GM23338 (cell line): Measurements from ENCODE around the gene SLC1A3. TPM values are rescaled to one million over a fixed set of nuclear protein-coding genes. Genes with fewer than 3 reads are reported as not detected.

Source experiments
- ATAC-seq: fragments of 200-7000 bp; cut with Tn5 transposase; 3 replicates; pipeline ENCODE4 v1.9.1; 2020
- DNase-seq: peaks from one replicate; pipeline ENCODE4 v3.0.0-alpha.2; 2015; ENCODE audit warnings: low spot score
- H2AFZ ChIP-seq: fragments of 200-600 bp; sonication (generic); 2 replicates; pipeline ENCODE4 v1.8.0; 2016; ENCODE audit warnings: antibody characterized with exemption, mild to moderate bottlenecking, moderate library complexity
- H3F3A ChIP-seq: fragments of 200-600 bp; sonication (generic); replicated peaks from 2 replicates; pipeline ENCODE4 v1.8.0; 2017; ENCODE audit warnings: antibody characterized with exemption, mixed run types, low read depth
- H3K27ac ChIP-seq: fragments of 200-600 bp; sonication (generic); 2 replicates; pipeline ENCODE4 v1.6.1; 2016; ENCODE audit warnings: low read depth
- H3K27me3 ChIP-seq: fragments of 200-600 bp; sonication (generic); 2 replicates; pipeline ENCODE4 v1.8.0; 2016; ENCODE audit warnings: mild to moderate bottlenecking, mixed run types, moderate library complexity; ENCODE audit not compliant: insufficient read depth
- H3K36me3 ChIP-seq: fragments of 200-600 bp; sonication (generic); 2 replicates; pipeline ENCODE4 v1.8.0; 2016; ENCODE audit warnings: mild to moderate bottlenecking; ENCODE audit not compliant: insufficient read depth
- H3K4me1 ChIP-seq: fragments of 200-600 bp; sonication (generic); 2 replicates; pipeline ENCODE4 v1.8.0; 2016; ENCODE audit warnings: mild to moderate bottlenecking, moderate library complexity; ENCODE audit not compliant: insufficient read depth
- H3K4me2 ChIP-seq: fragments of 200-600 bp; sonication (generic); 2 replicates; pipeline ENCODE4 v1.7.1; 2017; ENCODE audit warnings: mixed run types
- H3K4me3 ChIP-seq: fragments of 200-600 bp; sonication (generic); 2 replicates; pipeline ENCODE4 v1.6.1; 2016; ENCODE audit warnings: mixed run types
- H3K79me2 ChIP-seq: fragments of 200-600 bp; sonication (generic); replicated peaks from 2 replicates; pipeline ENCODE4 v1.8.0; 2017; ENCODE audit warnings: mild to moderate bottlenecking; ENCODE audit not compliant: insufficient read depth
- H3K9me2 ChIP-seq: fragments of 200-600 bp; sonication (generic); 2 replicates; pipeline ENCODE4 v1.8.0; 2017; ENCODE audit not compliant: insufficient read depth
- H4K20me1 ChIP-seq: fragments of 200-600 bp; sonication (generic); replicated peaks from 2 replicates; pipeline ENCODE4 v1.8.0; 2017; ENCODE audit warnings: mild to moderate bottlenecking; ENCODE audit not compliant: insufficient read depth
- H3K27ac Mint-ChIP-seq: 2 replicates; pipeline ENCODE4 v1.8.0; 2020; ENCODE audit warnings: inconsistent platforms, mild to moderate bottlenecking, moderate library complexity, mixed read lengths
- H3K27me3 Mint-ChIP-seq: 3 replicates; pipeline ENCODE4 v1.8.0; 2022; ENCODE audit warnings: low read depth, mild to moderate bottlenecking, moderate library complexity, mixed read lengths, inconsistent platforms; ENCODE audit not compliant: insufficient read depth, poor library complexity
- H3K36me3 Mint-ChIP-seq: 3 replicates; pipeline ENCODE4 v1.8.0; 2021; ENCODE audit warnings: low read depth, mild to moderate bottlenecking, inconsistent platforms, moderate library complexity, mixed read lengths
- H3K4me1 Mint-ChIP-seq: 3 replicates; pipeline ENCODE4 v1.8.0; 2020; ENCODE audit warnings: mild to moderate bottlenecking, inconsistent platforms, mixed read lengths
- H3K4me3 Mint-ChIP-seq: 3 replicates; pipeline ENCODE4 v1.8.0; 2021; ENCODE audit warnings: moderate library complexity, mild to moderate bottlenecking, inconsistent platforms, mixed read lengths
- H3K9me3 Mint-ChIP-seq: 3 replicates; pipeline ENCODE4 v1.8.0; 2020; ENCODE audit warnings: moderate library complexity, mild to moderate bottlenecking, inconsistent platforms, mixed read lengths
- CTCF ChIP-seq, 2 experiments: fragments of 200-600 bp in 1 of 2; sonication (generic) in 1 of 2; conservative IDR thresholded peaks; 2 replicates each; pipeline versions ENCODE4 v1.5.1 to v1.6.1; 2016 to 2017; ENCODE audit warnings: antibody characterized with exemption in 2 of 2, low read depth in 2 of 2, mild to moderate bottlenecking in 2 of 2, moderate library complexity in 1 of 2
- EZH2 ChIP-seq: fragments of 200-600 bp; sonication (generic); IDR thresholded peaks from one replicate; pipeline ENCODE4 v1.8.0; 2017; ENCODE audit warnings: antibody characterized with exemption, mild to moderate bottlenecking, low read depth; ENCODE audit not compliant: unreplicated experiment
- EZH2phosphoT487 ChIP-seq: fragments of 200-600 bp; sonication (generic); IDR thresholded peaks from one replicate; pipeline ENCODE4 v1.8.1; 2018; ENCODE audit warnings: antibody characterized with exemption; ENCODE audit not compliant: unreplicated experiment
- JUNB ChIP-seq: IDR thresholded peaks from one replicate; pipeline ENCODE4 v1.6.1; 2016; ENCODE audit warnings: antibody characterized with exemption; ENCODE audit not compliant: unreplicated experiment
- NANOG ChIP-seq: IDR thresholded peaks from 2 replicates; pipeline ENCODE4 v1.6.1; 2016; ENCODE audit warnings: antibody characterized with exemption, borderline replicate concordance
- POLR2AphosphoS5 ChIP-seq: IDR thresholded peaks from 2 replicates; pipeline ENCODE4 v1.6.1; 2016; ENCODE audit warnings: antibody characterized with exemption, low read depth
- ZNF331 ChIP-seq: fragments of 250-450 bp; sonication (Bioruptor Pico); IDR thresholded peaks from 2 replicates; pipeline ENCODE4 v1.5.0; 2020; ENCODE audit warnings: low read depth, mild to moderate bottlenecking, moderate library complexity
- ZNF462 ChIP-seq: fragments of 250-450 bp; sonication (Bioruptor Pico); IDR thresholded peaks from 2 replicates; pipeline ENCODE4 v1.5.0; 2020; ENCODE audit warnings: mild to moderate bottlenecking, moderate library complexity
- polyA plus RNA-seq: library from polyadenylated mRNA; unstranded; fragments of >200 nt; fragmentation: Nextera tagmentation; extraction: Ambion mirVana; gene quantifications from 2 replicates; pipeline ENCODE4 v1.2.1, GENCODE V29; 2016
- total RNA-seq: library from RNA; depleted of rRNA; stranded (reverse); fragments of >200 nt; shearing (Covaris generic); gene quantifications from 2 replicates; pipeline ENCODE4 v1.2.3, GENCODE V29; 2014
- TF ChIP-seq, protein P1 (sequence below): IDR thresholded peaks from one replicate; pipeline ENCODE4 v1.6.1; 2018; ENCODE audit warnings: antibody characterized with exemption; ENCODE audit not compliant: unreplicated experiment

SLC1A3 gene
- total and polyA plus RNA-seq, 2 experiments from 2014 or later: 29.0 to 40.7 TPM

GRCh38 chr5:36665628-36666027 lies 59.2 kb downstream of the SLC1A3 start:
- no peak overlapping the region for H3K4me3 Mint-ChIP-seq
- H3K9me3 Mint-ChIP-seq: no peaks in the 10 kb centered on the region
- H3K27me3 Mint-ChIP-seq: no peaks in the 10 kb centered on the region
- Histone ChIP-seq H3K4me1 (0 out of 2 replicates have a peak, but pooled peaks cover 3% of the 10 kb centered on the region), H3K4me2 (no peak overlapping the region), H4K20me1 (no peaks in the 10 kb centered on the region; the same call in 1 of the 2 replicates), H3K4me3 (no peak overlapping the region), H3K27ac (no peak overlapping the region), H3K36me3 (peaks cover 3% of the 10 kb centered on the region; the same call in 1 of the 2 replicates), H2AFZ (no peak overlapping the region), H3K79me2 (no peaks in the 10 kb centered on the region), H3K9me2 (no peaks in the 10 kb centered on the region), H3K27me3 (no peaks in the 10 kb centered on the region), H3F3A (no peaks in the 10 kb centered on the region)
- no peak for TF ChIP-seq EZH2phosphoT487
- no peak for TF ChIP-seq NANOG
- no peak for TF ChIP-seq CTCF (conservative IDR thresholded peaks at IDR 0.05; ENCODE audit: low read depth in 2 of 2)
- TF ChIP-seq JUNB: no peak
- no peak for TF ChIP-seq ZNF331 (CRISPR knock-in tag)
- TF ChIP-seq EZH2: no peak
- TF ChIP-seq ZNF462: no peak
- TF ChIP-seq, protein P1, sequence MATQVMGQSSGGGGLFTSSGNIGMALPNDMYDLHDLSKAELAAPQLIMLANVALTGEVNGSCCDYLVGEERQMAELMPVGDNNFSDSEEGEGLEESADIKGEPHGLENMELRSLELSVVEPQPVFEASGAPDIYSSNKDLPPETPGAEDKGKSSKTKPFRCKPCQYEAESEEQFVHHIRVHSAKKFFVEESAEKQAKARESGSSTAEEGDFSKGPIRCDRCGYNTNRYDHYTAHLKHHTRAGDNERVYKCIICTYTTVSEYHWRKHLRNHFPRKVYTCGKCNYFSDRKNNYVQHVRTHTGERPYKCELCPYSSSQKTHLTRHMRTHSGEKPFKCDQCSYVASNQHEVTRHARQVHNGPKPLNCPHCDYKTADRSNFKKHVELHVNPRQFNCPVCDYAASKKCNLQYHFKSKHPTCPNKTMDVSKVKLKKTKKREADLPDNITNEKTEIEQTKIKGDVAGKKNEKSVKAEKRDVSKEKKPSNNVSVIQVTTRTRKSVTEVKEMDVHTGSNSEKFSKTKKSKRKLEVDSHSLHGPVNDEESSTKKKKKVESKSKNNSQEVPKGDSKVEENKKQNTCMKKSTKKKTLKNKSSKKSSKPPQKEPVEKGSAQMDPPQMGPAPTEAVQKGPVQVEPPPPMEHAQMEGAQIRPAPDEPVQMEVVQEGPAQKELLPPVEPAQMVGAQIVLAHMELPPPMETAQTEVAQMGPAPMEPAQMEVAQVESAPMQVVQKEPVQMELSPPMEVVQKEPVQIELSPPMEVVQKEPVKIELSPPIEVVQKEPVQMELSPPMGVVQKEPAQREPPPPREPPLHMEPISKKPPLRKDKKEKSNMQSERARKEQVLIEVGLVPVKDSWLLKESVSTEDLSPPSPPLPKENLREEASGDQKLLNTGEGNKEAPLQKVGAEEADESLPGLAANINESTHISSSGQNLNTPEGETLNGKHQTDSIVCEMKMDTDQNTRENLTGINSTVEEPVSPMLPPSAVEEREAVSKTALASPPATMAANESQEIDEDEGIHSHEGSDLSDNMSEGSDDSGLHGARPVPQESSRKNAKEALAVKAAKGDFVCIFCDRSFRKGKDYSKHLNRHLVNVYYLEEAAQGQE: no peak
- no peak for TF ChIP-seq POLR2AphosphoS5
- H3K27ac Mint-ChIP-seq: no peak overlapping the region
- no peak for DNase-seq
- no peak for ATAC-seq
- peaks cover 25% of the 10 kb centered on the region for H3K4me1 Mint-ChIP-seq
- H3K36me3 Mint-ChIP-seq: no peaks in the 10 kb centered on the region
